ENCODE results near the gene ENPP5.

DNA sequence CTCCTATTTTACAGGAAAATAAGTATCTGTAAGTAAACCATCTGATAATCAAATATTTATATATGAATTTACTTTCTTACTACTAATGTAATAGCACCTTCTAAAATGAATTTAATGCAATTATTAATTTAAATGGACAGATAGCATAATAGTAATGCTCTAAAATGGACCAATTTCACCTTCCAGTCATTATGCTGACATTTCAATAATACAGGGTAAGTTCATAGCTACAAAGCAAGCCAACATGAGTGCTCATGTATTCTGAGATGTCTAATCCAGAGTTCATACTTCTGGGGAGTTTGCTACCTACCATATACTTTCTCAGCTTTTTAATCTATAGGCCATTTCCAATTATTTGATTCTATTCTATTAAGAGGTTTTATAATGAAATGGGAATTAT lies 11.6 kb downstream of the ENPP5 start:
- TF ChIP-seq, protein P1, sequence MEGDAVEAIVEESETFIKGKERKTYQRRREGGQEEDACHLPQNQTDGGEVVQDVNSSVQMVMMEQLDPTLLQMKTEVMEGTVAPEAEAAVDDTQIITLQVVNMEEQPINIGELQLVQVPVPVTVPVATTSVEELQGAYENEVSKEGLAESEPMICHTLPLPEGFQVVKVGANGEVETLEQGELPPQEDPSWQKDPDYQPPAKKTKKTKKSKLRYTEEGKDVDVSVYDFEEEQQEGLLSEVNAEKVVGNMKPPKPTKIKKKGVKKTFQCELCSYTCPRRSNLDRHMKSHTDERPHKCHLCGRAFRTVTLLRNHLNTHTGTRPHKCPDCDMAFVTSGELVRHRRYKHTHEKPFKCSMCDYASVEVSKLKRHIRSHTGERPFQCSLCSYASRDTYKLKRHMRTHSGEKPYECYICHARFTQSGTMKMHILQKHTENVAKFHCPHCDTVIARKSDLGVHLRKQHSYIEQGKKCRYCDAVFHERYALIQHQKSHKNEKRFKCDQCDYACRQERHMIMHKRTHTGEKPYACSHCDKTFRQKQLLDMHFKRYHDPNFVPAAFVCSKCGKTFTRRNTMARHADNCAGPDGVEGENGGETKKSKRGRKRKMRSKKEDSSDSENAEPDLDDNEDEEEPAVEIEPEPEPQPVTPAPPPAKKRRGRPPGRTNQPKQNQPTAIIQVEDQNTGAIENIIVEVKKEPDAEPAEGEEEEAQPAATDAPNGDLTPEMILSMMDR (optimal IDR thresholded peaks at IDR 0.05 in 1 of 3, IDR thresholded peaks at IDR 0.05 in 1 of 3, conservative IDR thresholded peaks at IDR 0.05 in 1 of 3; ENCODE audit: extremely low read depth in 1 of 3, insufficient read depth in 2 of 3, low read length in 3 of 3) = no peak
- TF ChIP-seq EZH2 (IDR thresholded peaks at IDR 0.05; ENCODE audit: low read length) = no peak
